HEK293T (cell line): Measurements from ENCODE around the gene RNF152.

Source experiments
- CTCF ChIA-PET: fragments of 350-600 bp; formaldehyde crosslinking; extraction: SDS; loops from one replicate; lab custom pipeline; 2021; ENCODE audit warnings: antibody characterized with exemption, inconsistent platforms; lab: Yijun Ruan, JAX
- POLR2A ChIA-PET: fragments of 350-600 bp; formaldehyde crosslinking; extraction: SDS; loops from one replicate; lab custom pipeline; 2020; ENCODE audit warnings: antibody characterized with exemption, inconsistent platforms; lab: Yijun Ruan, JAX
- DNase-seq: peaks from one replicate; pipeline ENCODE4 v3.0.0; 2012; ENCODE audit warnings: mixed read lengths; ENCODE audit errors: extremely low spot score
- ARNT ChIP-seq: fragments of 450-650 bp; IDR thresholded peaks from 2 replicates; pipeline ENCODE4 v1.6.1; 2017; ENCODE audit warnings: mild to moderate bottlenecking
- BHLHE40 ChIP-seq: fragments of 450-650 bp; IDR thresholded peaks from 2 replicates; pipeline ENCODE4 v1.6.1; 2016; ENCODE audit warnings: mild to moderate bottlenecking, moderate library complexity, borderline replicate concordance
- CTBP1 ChIP-seq: fragments of 450-650 bp; IDR thresholded peaks from 2 replicates; pipeline ENCODE4 v1.6.1; 2016; ENCODE audit warnings: borderline replicate concordance
- ELF4 ChIP-seq: fragments of 450-650 bp; IDR thresholded peaks from 2 replicates; pipeline ENCODE4 v1.6.1; 2017; ENCODE audit warnings: antibody characterized with exemption
- FOXA1 ChIP-seq: fragments of 450-650 bp; IDR thresholded peaks from 2 replicates; pipeline ENCODE4 v1.6.1; 2016; ENCODE audit warnings: mild to moderate bottlenecking
- FOXK2 ChIP-seq: fragments of 450-650 bp; IDR thresholded peaks from 2 replicates; pipeline ENCODE4 v1.6.1; 2016; ENCODE audit warnings: mild to moderate bottlenecking
- FOXM1 ChIP-seq: fragments of 450-650 bp; IDR thresholded peaks from 2 replicates; pipeline ENCODE4 v1.6.1; 2017; ENCODE audit warnings: mild to moderate bottlenecking, borderline replicate concordance
- HDGF ChIP-seq: fragments of 450-650 bp; IDR thresholded peaks from 2 replicates; pipeline ENCODE4 v1.6.1; 2017; ENCODE audit warnings: antibody characterized with exemption, borderline replicate concordance
- L3MBTL2 ChIP-seq: fragments of 450-650 bp; conservative IDR thresholded peaks from 2 replicates; pipeline ENCODE4 v1.6.1; 2016; ENCODE audit warnings: mild to moderate bottlenecking
- LEF1 ChIP-seq: fragments of 450-650 bp; IDR thresholded peaks from 2 replicates; pipeline ENCODE4 v1.6.1; 2017; ENCODE audit warnings: mild to moderate bottlenecking, borderline replicate concordance
- NFRKB ChIP-seq: fragments of 450-650 bp; IDR thresholded peaks from 2 replicates; pipeline ENCODE4 v1.6.1; 2016; ENCODE audit warnings: mild to moderate bottlenecking, moderate library complexity
- SP1 ChIP-seq: fragments of 450-650 bp; IDR thresholded peaks from 2 replicates; pipeline ENCODE4 v1.6.1; 2017
- SUZ12 ChIP-seq: fragments of 450-650 bp; IDR thresholded peaks from 2 replicates; pipeline ENCODE4 v1.6.1; 2016; ENCODE audit warnings: mild to moderate bottlenecking
- TARDBP ChIP-seq: fragments of 450-650 bp; IDR thresholded peaks from 2 replicates; pipeline ENCODE4 v1.6.1; 2016
- ZNF384 ChIP-seq: fragments of 450-650 bp; IDR thresholded peaks from 2 replicates; pipeline ENCODE4 v1.6.1; 2016
- TF ChIP-seq, protein P1 (sequence below): fragments of 450-650 bp; IDR thresholded peaks from 2 replicates; pipeline ENCODE4 v1.6.1; 2016

RNF152 gene

GRCh38 chr18:61860302-61860701 lies 32.5 kb downstream of the RNF152 start:
- CTCF ChIA-PET = no interaction called here
- POLR2A ChIA-PET = no interaction called here
- TF ChIP-seq HDGF = no peak
- no peak for TF ChIP-seq FOXK2
- TF ChIP-seq CTBP1 = no peak
- TF ChIP-seq ZNF384 = no peak
- TF ChIP-seq TARDBP = no peak
- TF ChIP-seq ELF4 = no peak
- TF ChIP-seq, protein P1, sequence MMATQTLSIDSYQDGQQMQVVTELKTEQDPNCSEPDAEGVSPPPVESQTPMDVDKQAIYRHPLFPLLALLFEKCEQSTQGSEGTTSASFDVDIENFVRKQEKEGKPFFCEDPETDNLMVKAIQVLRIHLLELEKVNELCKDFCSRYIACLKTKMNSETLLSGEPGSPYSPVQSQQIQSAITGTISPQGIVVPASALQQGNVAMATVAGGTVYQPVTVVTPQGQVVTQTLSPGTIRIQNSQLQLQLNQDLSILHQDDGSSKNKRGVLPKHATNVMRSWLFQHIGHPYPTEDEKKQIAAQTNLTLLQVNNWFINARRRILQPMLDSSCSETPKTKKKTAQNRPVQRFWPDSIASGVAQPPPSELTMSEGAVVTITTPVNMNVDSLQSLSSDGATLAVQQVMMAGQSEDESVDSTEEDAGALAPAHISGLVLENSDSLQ = no peak
- no peak for TF ChIP-seq FOXM1
- TF ChIP-seq ARNT = no peak
- no peak for DNase-seq

GRCh38 chr18:61859113-61859512 lies 33.7 kb downstream of the RNF152 start:
- TF ChIP-seq, protein P1 = no peak
- TF ChIP-seq ZNF384 (no peak), FOXM1 (no peak), BHLHE40 (no peak), LEF1 (no peak), SP1 (no peak)
- ChIA-PET POLR2A (no interaction called here), CTCF (no interaction called here)
- DNase-seq = no peak

DNA sequence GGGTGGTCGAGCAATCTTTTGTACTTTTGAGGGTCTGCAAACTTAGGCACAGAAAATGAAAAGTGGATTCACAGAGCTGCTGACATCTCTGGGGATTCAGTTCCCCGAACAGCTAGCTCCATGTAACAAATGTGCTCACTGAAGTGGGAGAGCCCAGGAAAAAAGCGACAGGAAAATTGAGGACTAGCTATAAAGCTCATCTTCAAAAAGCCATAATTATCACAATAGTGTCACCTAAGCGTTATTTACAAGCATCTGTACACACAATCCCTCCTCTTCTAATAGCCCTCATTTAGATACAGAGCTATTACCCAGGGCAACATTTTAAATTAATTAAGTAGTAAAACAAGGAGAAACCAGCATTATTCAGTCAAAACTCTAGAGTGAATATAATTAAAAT lies 36.1 kb downstream of the RNF152 start:
- TF ChIP-seq SUZ12 (no peak), FOXA1 (no peak), NFRKB (no peak), HDGF (no peak), FOXK2 (no peak), FOXM1 (no peak), L3MBTL2 (no peak), BHLHE40 (no peak), ELF4 (no peak), ZNF384 (no peak), CTBP1 (no peak), TARDBP (no peak), SP1 (no peak), LEF1 (no peak), ARNT (no peak)
- TF ChIP-seq, protein P1 = no peak
- ChIA-PET POLR2A (no interaction called here), CTCF (no interaction called here)
- DNase-seq = no peak

DNA sequence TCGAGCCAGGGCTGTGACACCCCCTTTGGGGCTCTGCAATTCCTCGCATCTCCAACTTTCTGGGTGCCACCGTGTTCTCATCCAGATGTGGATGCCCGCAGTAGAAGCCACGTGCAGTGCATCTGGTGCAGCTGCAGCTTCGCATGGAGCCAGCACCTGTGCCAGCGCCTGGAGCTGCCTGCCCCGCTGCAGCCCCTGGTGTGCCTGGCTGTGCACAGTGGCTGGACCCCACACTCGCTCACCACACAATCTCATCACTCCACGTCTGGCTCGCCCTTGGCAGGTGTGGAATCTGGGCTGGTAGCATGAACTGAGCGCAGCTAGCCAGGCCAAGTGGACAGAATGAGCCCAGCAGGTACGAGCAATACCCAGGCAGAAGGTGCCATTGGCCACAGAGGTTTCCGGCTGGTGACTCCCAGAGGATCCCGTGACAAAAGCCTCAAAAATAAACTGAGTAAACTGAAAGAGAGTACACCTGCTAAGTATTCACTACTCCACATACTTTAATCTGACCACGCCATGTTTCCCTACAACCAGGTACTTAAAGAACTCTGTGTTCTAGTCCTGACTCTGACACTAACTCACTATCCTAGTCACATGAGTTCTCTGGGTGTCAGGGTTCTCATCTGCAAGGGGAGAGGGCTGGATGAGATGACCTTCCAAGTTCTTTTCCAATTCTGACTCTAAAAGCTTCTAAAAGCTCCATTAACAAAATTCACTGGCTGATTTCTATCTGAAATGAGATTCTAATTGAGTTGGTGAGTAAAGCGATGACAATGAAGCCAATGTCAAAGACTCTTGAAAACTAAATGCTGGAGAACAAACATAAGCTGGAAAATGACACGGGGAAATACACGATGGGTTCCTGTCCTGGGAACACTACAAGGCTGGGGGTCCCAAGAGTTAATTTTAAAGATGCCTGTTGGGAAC lies 37.1 kb downstream of the RNF152 start:
- POLR2A ChIA-PET = no interaction called here
- TF ChIP-seq L3MBTL2 (no peak), CTBP1 (no peak), NFRKB (no peak), LEF1 (no peak), HDGF (no peak), FOXA1 (no peak), BHLHE40 (no peak), SUZ12 (no peak), ARNT (no peak), FOXK2 (no peak), TARDBP (no peak), FOXM1 (no peak), SP1 (no peak), ELF4 (no peak)
- TF ChIP-seq, protein P1 = no peak
- CTCF ChIA-PET = no interaction called here
- no peak for DNase-seq

DNA sequence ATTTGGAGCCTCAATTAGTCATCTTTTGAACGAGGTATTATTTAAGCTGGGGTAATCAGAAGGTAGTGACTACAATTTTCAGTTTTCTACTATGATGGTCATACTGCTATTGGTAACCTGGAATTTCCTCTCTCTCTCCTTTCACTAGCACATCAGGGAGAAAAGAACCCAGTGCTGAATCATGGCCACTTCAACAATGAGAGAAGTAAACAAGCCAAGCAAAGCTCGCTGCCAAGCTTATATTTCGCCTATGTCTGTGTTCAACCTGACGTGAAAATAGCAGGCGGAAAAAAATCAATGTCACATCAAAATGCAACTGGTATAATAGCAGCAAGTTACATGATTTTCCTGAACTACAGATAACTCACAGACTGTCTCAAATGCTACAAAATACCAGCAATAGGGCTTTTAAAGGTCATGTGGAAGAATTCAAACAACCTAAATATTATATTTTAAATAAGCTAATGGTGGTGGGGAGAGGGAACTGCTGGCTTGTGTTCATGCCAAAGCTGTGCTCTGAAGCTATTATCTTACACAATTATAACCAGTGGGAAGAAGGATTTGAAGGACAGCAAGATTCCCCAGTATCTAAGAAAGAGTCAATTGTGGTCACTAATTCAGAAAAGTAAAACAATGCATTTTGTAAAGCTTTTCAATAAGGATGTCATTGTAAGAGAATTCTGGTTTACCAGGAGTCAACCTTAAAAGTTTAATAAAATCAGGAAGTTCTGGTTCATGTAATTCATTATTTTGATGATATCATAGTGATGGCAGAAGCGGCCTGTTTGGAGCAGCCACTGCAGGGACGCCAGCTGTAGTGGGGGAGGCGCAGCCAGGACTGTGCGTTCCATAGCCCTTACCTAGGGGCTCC lies 38.0 kb downstream of the RNF152 start:
- DNase-seq = no peak
- POLR2A ChIA-PET = no interaction called here
- CTCF ChIA-PET = interaction anchor here (0.6 kb wide), 3 partner anchors 13 to 394 kb away, joined by 3 read pairs; no protein-coding TSS in a partner anchor
- TF ChIP-seq SP1 (no peak), CTBP1 (no peak), ELF4 (no peak), FOXK2 (no peak), L3MBTL2 (no peak), TARDBP (no peak), HDGF (no peak), NFRKB (no peak), LEF1 (no peak), BHLHE40 (no peak), ZNF384 (no peak)
- TF ChIP-seq, protein P1 = no peak
